ENCODE data around the gene CNOT6L.

- no peak for TF ChIP-seq CTCF (conservative IDR thresholded peaks at IDR 0.05; ENCODE audit: low read depth, low read length)
- no peak for TF ChIP-seq FOS (IDR thresholded peaks at IDR 0.05; ENCODE audit: low read depth, low read length)
- TF ChIP-seq USF2 (IDR thresholded peaks at IDR 0.05; ENCODE audit: low read depth, low read length), result no peak
- no peak for TF ChIP-seq SMC3 (IDR thresholded peaks at IDR 0.05; ENCODE audit: low read depth, low read length)
- TF ChIP-seq MAZ (IDR thresholded peaks at IDR 0.05; ENCODE audit: borderline replicate concordance, low read depth, low read length), result no peak
- no peak for TF ChIP-seq RAD21 (IDR thresholded peaks at IDR 0.05; ENCODE audit: low read length)
- TF ChIP-seq POLR2A (IDR thresholded peaks at IDR 0.05; ENCODE audit: low read depth, low read length), result no peak
Measured at GRCh38 chr4:77710059-77710458, 109.1 kb downstream of the CNOT6L start.
